ENCODE results near the gene PIGN. TPM values are rescaled to one million over a fixed set of nuclear protein-coding genes. Genes with fewer than 3 reads are reported as not detected.

PIGN gene
- total RNA-seq, 1 experiment from 2014 or later: 30.9 TPM

- Histone ChIP-seq H2BK5ac (ENCODE audit: insufficient read length, low read length) (no peak overlapping the region), H3K23me2 (ENCODE audit: insufficient read length, low read depth, low read length, poor library complexity, severe bottlenecking) (no peaks in the 10 kb centered on the region), H4K5ac (ENCODE audit: insufficient read length, low read depth, low read length) (no peak overlapping the region), H4K20me1 (ENCODE audit: control insufficient read depth, insufficient read depth, insufficient read length) (no peaks in the 10 kb centered on the region), H4K91ac (ENCODE audit: insufficient read length, low read depth, low read length) (no peak overlapping the region), H3T11ph (ENCODE audit: low read length) (no peak overlapping the region), H3K18ac (ENCODE audit: insufficient read length, low read depth, low read length) (no peak overlapping the region), H3K23ac (ENCODE audit: insufficient read length, low read depth, low read length) (no peak overlapping the region), H3K14ac (ENCODE audit: insufficient read depth, low read length) (no peak overlapping the region), H3K27me3 (ENCODE audit: insufficient read depth, low read length) (no peaks in the 10 kb centered on the region), H2BK15ac (ENCODE audit: low read depth, low read length) (no peak overlapping the region), H2AFZ (ENCODE audit: low read length) (no peak overlapping the region), H3K56ac (ENCODE audit: insufficient read length, low read depth, low read length) (no peak overlapping the region), H2AK5ac (ENCODE audit: insufficient read length, low read length) (no peak overlapping the region), H3K9ac (ENCODE audit: extremely low read depth, insufficient read length, low read length) (no peak overlapping the region), H2BK20ac (ENCODE audit: low read depth, low read length, poor library complexity, severe bottlenecking) (no peak overlapping the region), H3K79me2 (ENCODE audit: insufficient read depth, low read length) (no peaks in the 10 kb centered on the region), H3K79me1 (ENCODE audit: insufficient read depth, low read depth, low read length, poor library complexity, severe bottlenecking) (no peaks in the 10 kb centered on the region), H3K9me3 (ENCODE audit: control insufficient read depth, low read depth, low read length) (no peaks in the 10 kb centered on the region), H3K27ac (ENCODE audit: insufficient read length, low read depth, low read length) (no peak overlapping the region), H2BK12ac (ENCODE audit: insufficient read length, low read depth, low read length) (no peak overlapping the region), H4K8ac (replicated peaks; ENCODE audit: insufficient read length, low read depth, low read length) (no peak overlapping the region), H3K4me2 (ENCODE audit: insufficient read depth, insufficient read length, low read length) (no peak overlapping the region), H2BK120ac (ENCODE audit: low read depth, low read length, poor library complexity, severe bottlenecking) (no peak overlapping the region), H3K4me1 (ENCODE audit: insufficient read depth, low read length) (no peaks in the 10 kb centered on the region), H3K4ac (ENCODE audit: low read depth, low read length) (no peak overlapping the region)
- WGBS (ENCODE audit: extremely low coverage, insufficient read length, low lambda C conversion rate): no CpG with 5 or more reads among the region's 3 CpGs
- no peak overlapping the region for H3K4me3 Mint-ChIP-seq
- H3K4me1 Mint-ChIP-seq: 0 out of 4 replicates have a peak, but pooled peaks cover 0 to 4% of the 10 kb centered on the region in 2 experiments
- no peak overlapping the region for H3K27ac Mint-ChIP-seq
- no peak for DNase-seq
- no peaks in the 10 kb centered on the region for H3K27me3 Mint-ChIP-seq (ENCODE audit: low read depth)
- H3K9me3 Mint-ChIP-seq: no peaks in the 10 kb centered on the region
- no peaks in the 10 kb centered on the region for H3K36me3 Mint-ChIP-seq (ENCODE audit: insufficient read depth in 1 of 3, low read depth in 3 of 3)
- TF ChIP-seq, protein P1, sequence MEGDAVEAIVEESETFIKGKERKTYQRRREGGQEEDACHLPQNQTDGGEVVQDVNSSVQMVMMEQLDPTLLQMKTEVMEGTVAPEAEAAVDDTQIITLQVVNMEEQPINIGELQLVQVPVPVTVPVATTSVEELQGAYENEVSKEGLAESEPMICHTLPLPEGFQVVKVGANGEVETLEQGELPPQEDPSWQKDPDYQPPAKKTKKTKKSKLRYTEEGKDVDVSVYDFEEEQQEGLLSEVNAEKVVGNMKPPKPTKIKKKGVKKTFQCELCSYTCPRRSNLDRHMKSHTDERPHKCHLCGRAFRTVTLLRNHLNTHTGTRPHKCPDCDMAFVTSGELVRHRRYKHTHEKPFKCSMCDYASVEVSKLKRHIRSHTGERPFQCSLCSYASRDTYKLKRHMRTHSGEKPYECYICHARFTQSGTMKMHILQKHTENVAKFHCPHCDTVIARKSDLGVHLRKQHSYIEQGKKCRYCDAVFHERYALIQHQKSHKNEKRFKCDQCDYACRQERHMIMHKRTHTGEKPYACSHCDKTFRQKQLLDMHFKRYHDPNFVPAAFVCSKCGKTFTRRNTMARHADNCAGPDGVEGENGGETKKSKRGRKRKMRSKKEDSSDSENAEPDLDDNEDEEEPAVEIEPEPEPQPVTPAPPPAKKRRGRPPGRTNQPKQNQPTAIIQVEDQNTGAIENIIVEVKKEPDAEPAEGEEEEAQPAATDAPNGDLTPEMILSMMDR (conservative IDR thresholded peaks at IDR 0.05): no peak
Observed at GRCh38 chr18:62177271-62177670, 9.6 kb downstream of the PIGN start.

Measured in H9 (cell line).